CD14-positive monocyte (primary cell): ENCODE measurements around the gene KLHDC7B. TPM values are rescaled to one million over a fixed set of nuclear protein-coding genes. Genes with fewer than 3 reads are reported as not detected.
A peak's percentile ranks its signal among the peaks of the same experiment; 100 is the strongest.

Source experiments
- DNase-seq, 3 donors: peaks; one replicate each; pipeline ENCODE4 v3.0.0-alpha.2; 2011 to 2022
- H2AFZ ChIP-seq: 2 replicates; pipeline ENCODE4 v1.6.0; 2012; ENCODE audit warnings: mild to moderate bottlenecking, low read depth, low read length, inconsistent platforms; ENCODE audit not compliant: insufficient read depth, poor library complexity, severe bottlenecking
- H3K27ac ChIP-seq, 2 donors: 1 replicate in 1 of 2; 2 replicates in 1 of 2; pipeline ENCODE4 v1.5.1; 2012 to 2013; ENCODE audit warnings: low read length in 2 of 2, control low read depth in 1 of 2, inconsistent platforms in 1 of 2, low read depth in 1 of 2, mild to moderate bottlenecking in 1 of 2
- H3K27me3 ChIP-seq, 2 donors: one replicate each; pipeline versions ENCODE4 v1.6.0 to v1.6.1; 2011 to 2013; ENCODE audit warnings: low read length in 2 of 2; ENCODE audit not compliant: control insufficient read depth in 2 of 2, insufficient read depth in 2 of 2
- H3K36me3 ChIP-seq, 2 donors: replicated peaks in 1 of 2; 1 replicate in 1 of 2; 2 replicates in 1 of 2; pipeline versions ENCODE4 v1.5.1 to v1.6.1; 2012 to 2013; ENCODE audit warnings: low read length in 2 of 2, control low read depth in 1 of 2, inconsistent platforms in 1 of 2, mild to moderate bottlenecking in 1 of 2; ENCODE audit not compliant: insufficient read depth in 2 of 2, control insufficient read depth in 1 of 2
- H3K4me1 ChIP-seq, 2 donors: 1 replicate in 1 of 2; 2 replicates in 1 of 2; pipeline versions ENCODE4 v1.5.1 to v1.6.1; 2012 to 2013; ENCODE audit warnings: low read length in 2 of 2, control low read depth in 1 of 2, inconsistent platforms in 1 of 2, mild to moderate bottlenecking in 1 of 2, moderate library complexity in 1 of 2; ENCODE audit not compliant: insufficient read depth in 2 of 2, control insufficient read depth in 1 of 2
- H3K4me2 ChIP-seq: replicated peaks from 2 replicates; pipeline ENCODE3; 2012; ENCODE audit warnings: low read length, moderate library complexity, mild to moderate bottlenecking; ENCODE audit not compliant: poor library complexity, severe bottlenecking; ENCODE audit errors: extremely low read depth
- H3K4me3 ChIP-seq, 3 experiments: fragments of 200-600 bp in 1 of 3; sonication (generic) in 1 of 3; replicated peaks in 1 of 3; 1 replicate in 2 of 3; 2 replicates in 1 of 3; pipeline ENCODE4 v1.5.1; 2011 to 2013; ENCODE audit warnings: low read length in 3 of 3, mild to moderate bottlenecking in 3 of 3, control low read depth in 2 of 3, low read depth in 2 of 3, inconsistent platforms in 1 of 3, moderate library complexity in 1 of 3
- H3K79me2 ChIP-seq: 2 replicates; pipeline ENCODE4 v1.6.0; 2012; ENCODE audit warnings: mild to moderate bottlenecking, control low read depth, inconsistent platforms, low read length, moderate library complexity; ENCODE audit not compliant: insufficient read depth
- H3K9ac ChIP-seq: 2 replicates; pipeline ENCODE4 v1.6.0; 2017; ENCODE audit warnings: low read length, mild to moderate bottlenecking; ENCODE audit not compliant: insufficient read depth, poor library complexity, severe bottlenecking
- H3K9me3 ChIP-seq, 2 donors: replicated peaks in 1 of 2; 1 replicate in 1 of 2; 2 replicates in 1 of 2; pipeline versions ENCODE4 v1.5.1 to v1.6.1; 2012 to 2013; ENCODE audit warnings: low read length in 2 of 2, control low read depth in 1 of 2; ENCODE audit not compliant: control insufficient read depth in 1 of 2, insufficient read depth in 1 of 2
- H4K20me1 ChIP-seq: 2 replicates; pipeline ENCODE4 v1.6.0; 2012; ENCODE audit warnings: mild to moderate bottlenecking, low read length, control low read depth, moderate library complexity; ENCODE audit not compliant: insufficient read depth
- H3K27ac Mint-ChIP-seq, 7 donors: one replicate each; pipeline ENCODE4 v1.8.0; 2020; ENCODE audit warnings: mild to moderate bottlenecking in 7 of 7, mixed read lengths in 7 of 7, moderate library complexity in 6 of 7, inconsistent platforms in 2 of 7
- H3K27me3 Mint-ChIP-seq, 3 donors: one replicate each; pipeline ENCODE4 v1.8.0; 2021 to 2022; ENCODE audit warnings: low read depth in 3 of 3, mild to moderate bottlenecking in 3 of 3, mixed read lengths in 3 of 3, moderate library complexity in 3 of 3, inconsistent platforms in 1 of 3
- H3K36me3 Mint-ChIP-seq, 2 donors: one replicate each; pipeline ENCODE4 v1.8.0; 2020; ENCODE audit warnings: mixed read lengths in 2 of 2, inconsistent platforms in 1 of 2, mild to moderate bottlenecking in 1 of 2
- H3K4me1 Mint-ChIP-seq: one replicate; pipeline ENCODE4 v1.8.0; 2020; ENCODE audit warnings: mild to moderate bottlenecking, mixed read lengths
- H3K4me3 Mint-ChIP-seq, 2 donors: one replicate each; pipeline ENCODE4 v1.8.0; 2020; ENCODE audit warnings: mild to moderate bottlenecking in 2 of 2, mixed read lengths in 2 of 2, moderate library complexity in 1 of 2
- H3K9me3 Mint-ChIP-seq, 7 donors: one replicate each; pipeline ENCODE4 v1.8.0; 2020 to 2022; ENCODE audit warnings: mixed read lengths in 7 of 7, mild to moderate bottlenecking in 6 of 7, moderate library complexity in 6 of 7, inconsistent platforms in 2 of 7
- WGBS: methylation state at CpG from one replicate; pipeline ENCODE4 v1.1.5; 2013; ENCODE audit warnings: missing lambda C conversion rate; ENCODE audit not compliant: insufficient coverage; 5-methylcytosine and 5-hydroxymethylcytosine counted together
- intact Hi-C, 2 donors: fragments of 100-400 bp; cut with micrococcal nuclease; formaldehyde crosslinking; loops; one replicate each; pipeline versions ENCODE4 v1.15.0 to v1.15.1; 2023
- polyA plus RNA-seq, 3 donors: library from polyadenylated mRNA; depleted of rRNA in 1 of 3; unstranded in 2 of 3; stranded (reverse) in 1 of 3; fragments of 300-500 nt in 2 of 3; fragments of >200 nt in 1 of 3; fragmentation: Illumina TruSeq in 2 of 3; gene quantifications; 1 replicate in 2 of 3; 2 replicates in 1 of 3; pipeline ENCODE4 v1.2.3, GENCODE V29; 2012 to 2021
- TF ChIP-seq, protein P1 (sequence below): fragments of 200-600 bp; IDR thresholded peaks from one replicate; pipeline ENCODE4 v1.8.0; 2022; ENCODE audit warnings: antibody characterized with exemption, mild to moderate bottlenecking

The KLHDC7B gene
- polyA plus RNA-seq, 3 donors = 0.88 to 4.3 (median 1.4) TPM

GRCh38 chr22:50584106-50585096, 38.7 kb downstream of the KLHDC7B start:
- peak overlapping the region in 1 of 2 donors; percentile 82 for H3K4me3 Mint-ChIP-seq
- no peaks in the 10 kb centered on the region for H3K9me3 Mint-ChIP-seq
- H3K4me3 ChIP-seq = no peak overlapping the region
- H3K27ac ChIP-seq = no peak overlapping the region
- H2AFZ ChIP-seq = no peak overlapping the region
- H3K4me1 Mint-ChIP-seq = peaks cover 22% of the 10 kb centered on the region
- peaks cover 26% of the 10 kb centered on the region for H4K20me1 ChIP-seq
- peaks cover 21% of the 10 kb centered on the region for H3K79me2 ChIP-seq
- no peak overlapping the region for H3K4me2 ChIP-seq
- peaks cover 17 to 25% of the 10 kb centered on the region in 2 donors for H3K4me1 ChIP-seq
- TF ChIP-seq, protein P1, sequence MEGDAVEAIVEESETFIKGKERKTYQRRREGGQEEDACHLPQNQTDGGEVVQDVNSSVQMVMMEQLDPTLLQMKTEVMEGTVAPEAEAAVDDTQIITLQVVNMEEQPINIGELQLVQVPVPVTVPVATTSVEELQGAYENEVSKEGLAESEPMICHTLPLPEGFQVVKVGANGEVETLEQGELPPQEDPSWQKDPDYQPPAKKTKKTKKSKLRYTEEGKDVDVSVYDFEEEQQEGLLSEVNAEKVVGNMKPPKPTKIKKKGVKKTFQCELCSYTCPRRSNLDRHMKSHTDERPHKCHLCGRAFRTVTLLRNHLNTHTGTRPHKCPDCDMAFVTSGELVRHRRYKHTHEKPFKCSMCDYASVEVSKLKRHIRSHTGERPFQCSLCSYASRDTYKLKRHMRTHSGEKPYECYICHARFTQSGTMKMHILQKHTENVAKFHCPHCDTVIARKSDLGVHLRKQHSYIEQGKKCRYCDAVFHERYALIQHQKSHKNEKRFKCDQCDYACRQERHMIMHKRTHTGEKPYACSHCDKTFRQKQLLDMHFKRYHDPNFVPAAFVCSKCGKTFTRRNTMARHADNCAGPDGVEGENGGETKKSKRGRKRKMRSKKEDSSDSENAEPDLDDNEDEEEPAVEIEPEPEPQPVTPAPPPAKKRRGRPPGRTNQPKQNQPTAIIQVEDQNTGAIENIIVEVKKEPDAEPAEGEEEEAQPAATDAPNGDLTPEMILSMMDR = no peak
- no peaks in the 10 kb centered on the region for H3K9me3 ChIP-seq
- DNase-seq = no peak
- peaks cover 0 to 3% of the 10 kb centered on the region in 2 donors for H3K27me3 ChIP-seq
- H3K36me3 Mint-ChIP-seq = peaks cover 18 to 23% of the 10 kb centered on the region in 2 donors
- 98% methylated on average over 17 of the region's 23 CpGs for WGBS
- no peak overlapping the region for H3K27ac Mint-ChIP-seq
- no peak overlapping the region for H3K9ac ChIP-seq
- intact Hi-C loops = loop anchor here (5.0 kb wide), 4 partner anchors 37 to 77 kb away; partner anchors contain the start of genes SCO2 (in 2 of the 2), ARSA (in 1 of the 2), KLHDC7B (in 1 of the 2) and LMF2 (in 1 of the 2)
- H3K27me3 Mint-ChIP-seq = peaks cover 6 to 10% (median 9%) of the 10 kb centered on the region in 3 donors
- peaks cover 0 to 18% of the 10 kb centered on the region in 2 donors for H3K36me3 ChIP-seq

DNA sequence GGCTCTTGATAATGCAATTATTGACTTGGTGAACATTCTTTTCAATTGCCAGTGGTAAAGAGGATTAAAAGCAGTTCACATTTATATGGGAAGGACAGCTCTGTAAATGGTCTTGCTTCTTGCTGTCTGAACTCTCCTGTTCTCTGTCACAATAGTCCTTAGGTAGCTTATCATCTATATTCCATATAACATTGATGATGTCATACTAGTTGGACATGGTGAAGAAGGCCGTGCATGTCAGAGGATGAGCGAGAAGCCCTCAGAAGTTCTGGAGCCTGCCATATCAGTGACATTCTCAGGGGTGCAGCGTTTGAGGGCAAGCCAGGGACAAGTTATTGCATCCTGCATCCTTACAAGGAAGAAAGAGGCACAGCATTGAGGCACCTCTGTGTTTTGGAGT, 39.5 kb downstream of the KLHDC7B start:
- intact Hi-C loops = no loop called here
- DNase-seq = no peak
- H3K9me3 ChIP-seq = no peaks in the 10 kb centered on the region
- Mint-ChIP-seq H3K27ac (no peak overlapping the region), H3K9me3 (no peaks in the 10 kb centered on the region), H3K4me3 (no peak overlapping the region), H3K4me1 (peaks cover 17% of the 10 kb centered on the region), H3K36me3 (peaks cover 10 to 16% of the 10 kb centered on the region in 2 donors), H3K27me3 (peaks cover 6 to 13% (median 12%) of the 10 kb centered on the region in 3 donors)
- 96% methylated on average over 3 of the region's 3 CpGs for WGBS
- no peak overlapping the region for H3K4me2 ChIP-seq
- peaks cover 17 to 25% of the 10 kb centered on the region in 2 donors for H3K4me1 ChIP-seq
- H3K79me2 ChIP-seq = peaks cover 21% of the 10 kb centered on the region
- H2AFZ ChIP-seq = no peak overlapping the region
- no peak overlapping the region for H3K4me3 ChIP-seq
- peaks cover 19% of the 10 kb centered on the region for H4K20me1 ChIP-seq
- TF ChIP-seq, protein P1 = no peak
- H3K27ac ChIP-seq = no peak overlapping the region
- H3K27me3 ChIP-seq = peaks cover 0 to 3% of the 10 kb centered on the region in 2 donors
- H3K9ac ChIP-seq = no peak overlapping the region
- peaks cover 0 to 9% of the 10 kb centered on the region in 2 donors for H3K36me3 ChIP-seq
